Tibial artery (tissue), 4 donors: ENCODE measurements around the gene MLLT1.

Experiments used
- DNase-seq, 2 donors: peaks; one replicate each; pipeline ENCODE4 v3.0.0-alpha.2; 2019
- H3K27ac ChIP-seq, 2 donors: fragments of 200-600 bp; sonication (generic) in 1 of 2; 1 replicate in 1 of 2; 2 replicates in 1 of 2; pipeline ENCODE4 v1.5.1; 2018 to 2019; ENCODE audit warnings: mild to moderate bottlenecking in 1 of 2
- H3K27me3 ChIP-seq, 2 donors: fragments of 200-600 bp; sonication (generic) in 1 of 2; one replicate each; pipeline versions ENCODE4 v1.5.1 to v1.6.0; 2016 to 2019
- H3K36me3 ChIP-seq, 3 donors: fragments of 200-600 bp; sonication (generic) in 2 of 3; one replicate each; pipeline ENCODE4 v1.5.1; 2016 to 2019; ENCODE audit warnings: mild to moderate bottlenecking in 2 of 3
- H3K4me1 ChIP-seq, 4 donors: fragments of 200-600 bp; sonication (generic) in 2 of 4; 1 replicate in 3 of 4; 2 replicates in 1 of 4; pipeline ENCODE4 v1.5.1; 2016 to 2019
- H3K4me3 ChIP-seq, 2 donors: fragments of 200-600 bp; sonication (generic) in 1 of 2; 1 replicate in 1 of 2; 2 replicates in 1 of 2; pipeline ENCODE4 v1.5.1; 2018 to 2019; ENCODE audit warnings: mild to moderate bottlenecking in 2 of 2
- H3K9me3 ChIP-seq, 3 donors: fragments of 200-600 bp; sonication (generic) in 1 of 3; one replicate each; pipeline ENCODE4 v1.5.1; 2016 to 2019
- CTCF ChIP-seq, 2 experiments: fragments of 200-600 bp in 1 of 2; fragments of 450-650 bp in 1 of 2; IDR thresholded peaks; one replicate each; pipeline ENCODE4 v1.5.1; 2017 to 2019; ENCODE audit warnings: antibody characterized with exemption in 2 of 2, mild to moderate bottlenecking in 1 of 2, moderate library complexity in 1 of 2
- intact Hi-C: fragments of 100-400 bp; cut with DNase I; formaldehyde crosslinking; loops from one replicate; pipeline ENCODE4 v1.15.0; 2023; ENCODE audit warnings: low total_unique reads

MLLT1 gene

GRCh38 chr19:6233056-6233826 is 46.5 kb downstream of the MLLT1 start:
- no peak overlapping the region for H3K27ac ChIP-seq
- DNase-seq = peak in 1 of 2 donors; percentile 80
- no peaks in the 10 kb centered on the region for H3K27me3 ChIP-seq
- peaks cover 0 to 21% (median 9%) of the 10 kb centered on the region in 3 donors for H3K36me3 ChIP-seq
- intact Hi-C loops = no loop called here
- H3K4me1 ChIP-seq = peaks cover 0 to 71% (median 33%) of the 10 kb centered on the region in 4 donors
- no peak for TF ChIP-seq CTCF (IDR thresholded peaks at IDR 0.05)
- no peaks in the 10 kb centered on the region for H3K9me3 ChIP-seq
- no peak overlapping the region for H3K4me3 ChIP-seq

- Histone ChIP-seq H3K4me3 (no peak overlapping the region), H3K27me3 (no peaks in the 10 kb centered on the region), H3K4me1 (peaks cover 0 to 65% (median 33%) of the 10 kb centered on the region in 4 donors), H3K36me3 (peaks cover 0 to 21% (median 9%) of the 10 kb centered on the region in 3 donors), H3K27ac (no peak overlapping the region), H3K9me3 (no peaks in the 10 kb centered on the region)
- no peak for DNase-seq
- TF ChIP-seq CTCF (IDR thresholded peaks at IDR 0.05) = no peak
- intact Hi-C loops = no loop called here
These were observed 47.1 kb downstream of the MLLT1 start for GRCh38 chr19:6232601-6233055.

GRCh38 chr19:6230991-6231448 is 48.8 kb downstream of the MLLT1 start:
- H3K27ac ChIP-seq = no peak overlapping the region

GRCh38 chr19:6229951-6230712 is 49.6 kb downstream of the MLLT1 start:
- no peak overlapping the region for H3K4me3 ChIP-seq
- no peak for TF ChIP-seq CTCF (IDR thresholded peaks at IDR 0.05)
- no peak overlapping the region for H3K27ac ChIP-seq
- H3K27me3 ChIP-seq = no peaks in the 10 kb centered on the region
- peaks cover 12 to 46% (median 33%) of the 10 kb centered on the region in 3 donors for H3K36me3 ChIP-seq
- H3K9me3 ChIP-seq = no peaks in the 10 kb centered on the region
- intact Hi-C loops = no loop called here
- no peak for DNase-seq
- peaks cover 0 to 42% (median 22%) of the 10 kb centered on the region in 4 donors for H3K4me1 ChIP-seq

More at GRCh38 chr19:6230991-6231448, 48.8 kb downstream of the MLLT1 start:
- H3K36me3 ChIP-seq = peaks cover 9 to 37% (median 24%) of the 10 kb centered on the region in 3 donors
- no peaks in the 10 kb centered on the region for H3K9me3 ChIP-seq
- intact Hi-C loops = no loop called here
- no peak for DNase-seq
- H3K4me1 ChIP-seq = peaks cover 0 to 50% (median 26%) of the 10 kb centered on the region in 4 donors
- no peak overlapping the region for H3K4me3 ChIP-seq
- TF ChIP-seq CTCF (IDR thresholded peaks at IDR 0.05) = no peak
- H3K27me3 ChIP-seq = no peaks in the 10 kb centered on the region

DNA sequence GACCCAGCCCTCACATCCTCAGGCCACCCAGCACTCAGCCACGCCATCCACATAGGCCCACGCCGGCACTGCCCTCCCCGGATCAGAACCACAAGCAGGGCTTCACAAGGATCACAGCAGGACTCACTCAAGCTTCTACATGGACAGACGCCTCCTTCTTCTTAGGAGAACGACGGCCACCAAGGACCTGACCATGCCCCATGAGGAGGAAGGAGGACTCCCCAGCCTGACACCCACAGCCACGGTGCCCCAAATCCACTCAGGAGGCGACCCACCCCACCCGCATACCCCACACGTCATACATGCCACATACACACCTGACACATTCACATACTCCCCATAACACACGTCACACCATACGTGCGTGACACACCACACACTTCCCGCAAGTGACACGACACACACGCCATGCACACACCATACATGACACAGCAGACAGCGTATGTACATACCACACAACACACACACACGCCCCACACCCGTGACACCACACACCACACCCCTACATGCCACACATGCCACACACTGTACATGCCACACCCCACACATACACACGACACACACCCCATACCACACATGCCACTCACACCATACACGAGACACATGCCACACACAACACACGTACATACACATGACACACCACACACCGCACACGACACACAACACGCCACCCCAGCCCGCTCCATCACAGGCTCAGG is 50.4 kb downstream of the MLLT1 start:
- intact Hi-C loops = no loop called here

More for the DNA sequence above, 50.4 kb downstream of the MLLT1 start:
- Histone ChIP-seq H3K27me3 (no peaks in the 10 kb centered on the region), H3K4me3 (no peak overlapping the region), H3K27ac (no peak overlapping the region), H3K4me1 (peaks cover 0 to 35% (median 20%) of the 10 kb centered on the region in 4 donors), H3K36me3 (peaks cover 12 to 54% (median 35%) of the 10 kb centered on the region in 3 donors), H3K9me3 (no peaks in the 10 kb centered on the region)
- no peak for DNase-seq
- no peak for TF ChIP-seq CTCF (IDR thresholded peaks at IDR 0.05)
